Measurements from ENCODE around the gene CNTN1. TPM values are rescaled to one million over a fixed set of nuclear protein-coding genes. Genes with fewer than 3 reads are reported as not detected.

Gene CNTN1
- total RNA-seq, 3 donors from 2014 or later = 0.38 to 6.9 (median 1.3) TPM

- no peak for DNase-seq
- no peak for TF ChIP-seq CTCF (IDR thresholded peaks at IDR 0.05)
Observed at GRCh38 chr12:40957417-40957816, 265.2 kb downstream of the CNTN1 start.

GRCh38 chr12:40959041-40959440 is 266.8 kb downstream of the CNTN1 start:
- H3K36me3 ChIP-seq (ENCODE audit: low read depth) = no peaks in the 10 kb centered on the region
- no peak for ATAC-seq
- intact Hi-C loops (cut with DNase I, micrococcal nuclease) = no loop called here
- H3K4me1 ChIP-seq (ENCODE audit: low read depth) = no peaks in the 10 kb centered on the region
- no peaks in the 10 kb centered on the region for H3K9me3 ChIP-seq
- no peak for TF ChIP-seq CTCF (IDR thresholded peaks at IDR 0.05)
- no peak for DNase-seq
- H3K4me3 ChIP-seq = no peak overlapping the region

More at GRCh38 chr12:40957417-40957816, 265.2 kb downstream of the CNTN1 start:
- intact Hi-C loops (cut with DNase I, micrococcal nuclease) = no loop called here
- no peak for ATAC-seq
- Histone ChIP-seq H3K36me3 (ENCODE audit: low read depth) (no peaks in the 10 kb centered on the region), H3K4me1 (ENCODE audit: low read depth) (no peaks in the 10 kb centered on the region), H3K9me3 (no peaks in the 10 kb centered on the region), H3K4me3 (no peak overlapping the region)

- H3K4me1 ChIP-seq (ENCODE audit: low read depth) = no peaks in the 10 kb centered on the region
- TF ChIP-seq CTCF (IDR thresholded peaks at IDR 0.05) = no peak
- intact Hi-C loops (cut with DNase I, micrococcal nuclease) = no loop called here
Observed at GRCh38 chr12:40963751-40964150, 271.5 kb downstream of the CNTN1 start.

GRCh38 chr12:40969796-40970195 is 277.6 kb downstream of the CNTN1 start:
- intact Hi-C loops (cut with DNase I, micrococcal nuclease) = no loop called here
- ATAC-seq (no peak), DNase-seq (no peak)
- TF ChIP-seq CTCF (IDR thresholded peaks at IDR 0.05) = no peak
- Histone ChIP-seq H3K36me3 (ENCODE audit: low read depth) (no peaks in the 10 kb centered on the region), H3K4me1 (ENCODE audit: low read depth) (no peaks in the 10 kb centered on the region), H3K9me3 (no peaks in the 10 kb centered on the region), H3K4me3 (no peak overlapping the region)

More at GRCh38 chr12:40963751-40964150, 271.5 kb downstream of the CNTN1 start:
- ATAC-seq (no peak), DNase-seq (no peak)
- Histone ChIP-seq H3K9me3 (no peaks in the 10 kb centered on the region), H3K36me3 (ENCODE audit: low read depth) (no peaks in the 10 kb centered on the region), H3K4me3 (no peak overlapping the region)

- intact Hi-C loops (cut with DNase I, micrococcal nuclease) = no loop called here
- no peak for TF ChIP-seq CTCF (IDR thresholded peaks at IDR 0.05)
- no peaks in the 10 kb centered on the region for H3K9me3 ChIP-seq
- no peaks in the 10 kb centered on the region for H3K4me1 ChIP-seq (ENCODE audit: low read depth)
- no peak for ATAC-seq
- no peaks in the 10 kb centered on the region for H3K36me3 ChIP-seq (ENCODE audit: low read depth)
- no peak overlapping the region for H3K4me3 ChIP-seq
- DNase-seq = no peak
Observed at GRCh38 chr12:40970320-40970907, 278.2 kb downstream of the CNTN1 start.

GRCh38 chr12:40971911-40972310 is 279.7 kb downstream of the CNTN1 start:
- Histone ChIP-seq H3K36me3 (ENCODE audit: low read depth) (no peaks in the 10 kb centered on the region), H3K4me3 (no peak overlapping the region), H3K4me1 (ENCODE audit: low read depth) (no peaks in the 10 kb centered on the region), H3K9me3 (no peaks in the 10 kb centered on the region)
- DNase-seq = no peak
- no peak for TF ChIP-seq CTCF (IDR thresholded peaks at IDR 0.05)
- no peak for ATAC-seq
- intact Hi-C loops (cut with DNase I, micrococcal nuclease) = no loop called here
